CD4-positive, alpha-beta T cell treated with Interleukin-10 for 1 hour (primary cell): ENCODE results near the gene BATF2.
"Not testable (repeated sequence)": the region's sequence is repeated elsewhere in the genome, so short reads cannot be mapped to it uniquely, and the experiment has no call there.

Experiments used
- DNase-seq: peaks from one replicate; pipeline ENCODE4 v3.0.0-alpha.2; 2020

The BATF2 gene

DNA sequence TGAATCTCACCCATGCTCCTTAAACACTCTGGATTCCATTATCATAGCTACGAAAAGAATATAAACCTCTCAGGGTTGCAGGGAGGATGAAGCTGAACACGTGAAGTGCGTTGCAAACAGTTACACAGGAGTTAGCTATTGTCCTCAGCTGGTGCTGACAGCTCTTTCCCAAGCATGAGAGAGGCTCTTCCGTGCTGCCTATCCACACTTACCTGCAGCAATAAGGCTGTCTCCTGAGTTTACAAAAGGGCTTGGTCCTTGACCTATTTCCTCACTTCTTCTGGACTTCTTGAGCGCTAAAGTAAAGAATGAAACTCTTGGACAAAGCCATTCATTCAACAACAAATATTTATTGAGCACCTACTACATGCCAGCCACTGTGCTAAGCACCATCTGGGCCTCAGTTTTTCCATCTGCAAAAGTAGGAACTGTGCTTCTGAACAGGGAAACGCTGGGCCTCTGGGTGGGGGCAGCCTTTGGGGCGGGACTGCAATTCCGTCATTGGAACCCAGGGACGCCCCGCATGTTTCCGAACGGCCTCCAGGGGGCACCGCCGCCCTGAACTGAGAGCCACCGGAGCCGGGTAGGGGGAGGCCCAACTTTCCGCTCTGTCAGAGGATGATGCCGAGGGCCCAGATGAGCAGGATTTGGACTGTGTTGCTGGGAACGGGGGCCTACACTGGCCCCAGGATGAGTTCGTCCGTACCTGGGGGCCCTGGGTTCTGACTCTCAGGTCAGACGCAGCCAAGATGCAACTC is 16.5 kb upstream of the BATF2 start:
- DNase-seq: peak; percentile 92

GRCh38 chr11:65008873-65009272 is 12.1 kb upstream of the BATF2 start:
- no peak for DNase-seq

DNA sequence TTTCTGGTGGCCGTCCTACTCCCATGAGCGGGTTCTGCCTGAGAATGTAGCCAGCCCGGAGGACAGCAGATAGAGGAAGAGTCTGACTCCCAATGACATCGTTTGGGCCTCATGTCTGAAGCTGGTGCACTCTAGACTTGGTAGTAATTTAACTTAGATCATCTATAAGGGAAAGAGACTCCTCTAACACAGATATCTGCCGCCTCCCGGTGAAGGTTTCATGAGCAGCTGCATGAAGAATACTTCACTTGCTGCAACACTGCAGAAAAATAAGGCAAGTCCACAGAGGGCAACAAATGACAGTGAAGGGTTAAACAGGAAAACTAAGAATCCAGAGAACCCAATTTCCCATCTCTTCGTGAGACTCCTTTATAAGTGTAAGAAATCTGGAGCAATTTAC is 11.2 kb upstream of the BATF2 start:
- DNase-seq: no peak

DNA sequence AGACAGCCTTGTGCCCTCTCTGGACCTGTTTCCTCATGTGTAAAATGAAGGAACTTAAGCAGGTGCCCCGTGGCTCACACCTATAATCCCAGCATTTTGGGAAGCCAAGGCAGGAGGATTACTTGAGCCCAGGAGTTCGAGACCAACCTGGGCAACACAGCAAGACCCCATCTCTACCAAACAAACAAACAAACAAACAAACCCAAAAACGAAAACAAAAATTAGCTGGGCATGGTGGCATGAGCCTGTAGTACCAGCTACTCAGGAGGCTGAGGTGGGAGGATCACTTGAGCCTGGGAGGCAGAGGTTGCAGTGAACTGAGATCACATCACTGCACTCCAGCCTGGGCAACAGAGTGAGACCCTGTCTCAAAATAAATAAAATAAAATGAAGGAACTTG is 7.2 kb upstream of the BATF2 start:
- not testable (repeated sequence) for DNase-seq

- no peak for DNase-seq
These were observed 6.5 kb upstream of the BATF2 start for GRCh38 chr11:65003282-65003681.

GRCh38 chr11:65002706-65003105 is 5.9 kb upstream of the BATF2 start:
- no peak for DNase-seq

GRCh38 chr11:64999478-64999877 is 2.7 kb upstream of the BATF2 start:
- no peak for DNase-seq

GRCh38 chr11:64998690-64999431 is 2.1 kb upstream of the BATF2 start:
- no peak for DNase-seq

- DNase-seq: no peak
These were observed 1.4 kb upstream of the BATF2 start for GRCh38 chr11:64998141-64998540.

GRCh38 chr11:64996327-64996709 is 453 bp downstream of the BATF2 start:
- DNase-seq: no peak

- DNase-seq: no peak
These were observed 2.5 kb downstream of the BATF2 start for GRCh38 chr11:64994318-64994717.

DNA sequence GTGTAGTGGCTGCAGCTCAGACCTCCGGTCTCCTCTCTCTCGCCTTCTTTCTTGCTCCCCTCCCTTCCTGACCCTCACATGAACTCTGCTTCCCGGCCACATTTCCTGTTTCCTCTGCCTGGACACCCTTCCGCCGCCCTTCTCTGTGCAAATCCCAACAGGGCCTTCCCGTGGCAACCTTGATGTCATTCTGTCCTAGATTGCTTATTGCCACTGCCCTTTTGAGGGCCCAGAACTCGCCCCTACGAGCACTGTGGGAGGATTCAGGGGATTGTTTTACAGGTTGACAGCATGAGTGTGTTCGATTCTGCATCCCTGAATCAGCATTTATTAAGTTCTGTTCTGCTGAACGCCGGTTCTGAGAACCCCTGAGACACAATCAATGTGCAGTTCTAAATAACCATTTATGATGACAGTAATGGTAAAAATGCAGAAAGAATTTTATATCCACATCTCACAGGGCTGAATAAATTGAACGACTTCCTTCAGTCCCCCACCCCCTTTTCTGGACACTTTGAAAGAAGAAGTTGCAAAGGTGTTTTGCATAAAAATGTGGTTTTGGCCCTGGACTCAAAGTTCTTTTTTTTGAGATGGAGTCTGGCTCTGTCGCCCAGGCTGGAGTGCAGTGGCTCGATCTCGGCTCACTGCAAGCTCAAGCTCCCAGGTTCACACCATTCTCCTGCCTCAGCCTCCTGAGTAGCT is 6.4 kb downstream of the BATF2 start:
- no peak for DNase-seq

- DNase-seq: no peak
These were observed 7.4 kb downstream of the BATF2 start for GRCh38 chr11:64989416-64989815.

DNA sequence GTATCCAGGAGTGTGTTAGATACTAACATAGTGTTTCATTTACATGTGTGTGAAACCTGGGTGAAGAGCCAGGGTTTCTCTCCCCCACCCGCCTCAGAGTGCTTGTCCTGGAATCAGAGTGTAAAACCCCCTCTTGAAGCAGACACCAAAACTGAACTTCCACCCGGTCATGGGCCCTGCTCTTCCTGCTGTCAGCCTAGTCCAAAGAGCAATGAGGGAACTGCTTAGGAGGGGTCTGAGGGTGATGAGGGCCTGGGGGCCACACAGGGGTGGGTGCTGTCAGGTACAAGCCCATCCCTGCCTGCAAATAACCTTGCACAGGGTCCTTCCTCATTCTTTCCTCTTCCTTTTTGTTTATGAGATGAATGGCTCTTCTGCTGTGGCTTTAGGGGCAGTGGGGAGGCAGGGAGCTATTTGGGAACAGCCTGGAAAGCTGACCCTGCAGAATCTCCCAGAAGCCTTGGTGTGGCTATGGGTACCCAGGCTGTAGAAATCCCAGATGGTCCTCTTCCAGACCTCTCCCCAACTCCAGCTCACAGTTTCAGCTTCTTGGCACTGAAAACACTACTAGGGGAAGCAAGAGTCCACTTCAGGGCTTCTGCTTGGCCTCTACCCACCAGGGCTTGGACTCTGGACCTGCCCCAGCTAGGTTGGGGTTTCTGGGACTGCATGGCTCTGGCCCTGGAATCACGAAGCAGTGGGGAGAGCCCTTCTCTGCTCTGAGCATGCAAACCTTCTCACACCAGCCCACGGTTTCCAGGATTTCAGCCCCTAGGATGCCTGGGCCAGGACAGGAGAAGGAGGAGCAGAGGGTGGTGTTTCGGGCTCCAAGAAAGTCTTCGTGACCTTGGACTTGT is 8.5 kb downstream of the BATF2 start:
- DNase-seq: no peak

- not testable (repeated sequence) for DNase-seq
These were observed 13.4 kb downstream of the BATF2 start for GRCh38 chr11:64983339-64983738.

DNA sequence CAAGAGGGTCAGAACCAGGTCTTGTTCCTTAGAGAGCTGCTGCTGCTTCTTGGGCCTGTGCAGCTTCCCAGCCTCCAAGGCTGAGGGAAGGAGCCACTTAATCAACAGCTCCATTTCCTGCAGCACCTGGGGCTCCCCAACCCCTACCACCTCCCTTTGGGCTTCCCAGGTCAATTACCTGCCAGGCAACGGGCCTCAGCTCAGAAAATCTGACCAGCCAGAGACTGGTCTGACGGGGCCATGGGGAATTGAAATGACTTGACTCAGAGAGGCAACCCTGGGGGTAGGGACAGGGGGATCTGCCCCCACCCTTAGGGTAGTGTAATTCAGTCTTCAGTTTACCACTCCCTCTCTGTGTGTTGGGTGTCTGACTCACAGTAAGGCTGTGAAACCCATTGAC is 20.1 kb downstream of the BATF2 start:
- no peak for DNase-seq

GRCh38 chr11:64974124-64974523 is 22.6 kb downstream of the BATF2 start:
- DNase-seq: no peak

- DNase-seq: peak; percentile 91
These were observed 25.1 kb downstream of the BATF2 start, which contains the start of gene MAJIN for GRCh38 chr11:64971421-64972233. MAJIN (minus strand) TSS chr11:64972108; CDS start chr11:64959405, 12,703 bp downstream.

DNA sequence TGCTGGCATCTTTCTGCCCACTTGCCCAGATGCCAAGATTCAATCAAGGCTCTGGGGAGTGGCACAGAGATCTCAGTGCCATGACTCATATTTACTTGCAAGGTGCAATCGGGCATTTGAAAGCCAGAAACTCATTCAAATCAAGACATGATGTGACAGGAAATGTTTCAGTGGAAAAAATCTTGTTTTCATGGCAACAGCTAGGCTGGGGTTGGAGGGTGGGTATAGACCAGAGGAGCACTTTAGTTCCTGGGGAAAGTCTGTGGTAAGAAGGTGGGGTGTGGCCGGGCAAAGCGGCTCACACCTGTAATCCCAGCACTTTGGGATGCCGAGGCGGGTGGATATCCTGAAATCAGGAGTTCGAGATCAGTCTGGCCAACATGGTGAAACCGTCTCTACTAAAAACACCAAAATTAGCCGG is 26.0 kb downstream of the BATF2 start:
- DNase-seq: peak; percentile 13

DNA sequence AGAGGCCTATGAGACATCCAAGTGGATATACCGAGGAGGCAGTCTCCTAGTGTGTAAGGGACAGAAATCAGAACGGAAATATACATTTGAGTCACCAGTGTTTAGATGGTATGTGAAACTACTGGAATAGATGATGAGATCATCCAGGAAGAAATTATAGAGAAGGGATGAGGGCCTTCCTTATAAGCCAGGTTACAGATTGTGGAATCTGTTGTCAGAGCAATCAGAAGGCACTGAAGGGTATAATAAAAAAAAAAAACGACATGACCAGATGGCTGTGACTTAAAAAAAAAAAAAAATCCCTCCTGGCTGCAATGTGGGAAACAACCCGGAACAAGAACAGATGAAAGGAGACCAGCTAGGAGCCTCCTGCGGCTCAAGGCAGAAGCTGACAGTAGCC is 27.6 kb downstream of the BATF2 start:
- DNase-seq: no peak

DNA sequence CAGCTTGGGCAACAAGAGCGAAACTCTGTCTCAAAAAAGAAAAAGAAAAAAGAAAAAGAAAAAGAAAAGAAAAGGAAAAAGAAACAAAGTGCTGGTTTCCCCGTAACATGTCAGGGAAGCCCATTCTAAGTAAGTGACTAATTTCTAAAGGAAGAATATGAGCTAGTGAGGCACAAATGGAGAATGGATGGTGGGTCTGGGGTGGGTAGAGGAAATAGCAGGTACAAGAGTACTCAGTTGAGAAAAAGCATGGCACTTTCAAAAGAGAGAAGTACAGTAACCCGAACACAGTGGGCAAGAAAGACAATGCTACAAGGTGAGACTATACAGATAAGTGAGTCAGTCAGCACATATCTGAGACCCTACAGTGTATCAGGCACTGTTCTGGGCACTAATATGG is 29.4 kb downstream of the BATF2 start:
- DNase-seq: no peak
